ENCODE measurements around the gene ATRIP. TPM values are rescaled to one million over a fixed set of nuclear protein-coding genes. Genes with fewer than 3 reads are reported as not detected.
A peak's percentile ranks its signal among the peaks of the same experiment; 100 is the strongest.

Gene ATRIP
- total RNA-seq, 1 donor from 2014 or later, result 14.6 TPM

GRCh38 chr3:48425281-48425812 lies 21.2 kb upstream of the ATRIP start:
- no peak for DNase-seq
- ChIA-PET CTCF (no interaction called here), POLR2A (no interaction called here)
- Mint-ChIP-seq H3K9me3 (no peaks in the 10 kb centered on the region), H3K4me1 (peaks cover 4% of the 10 kb centered on the region), H3K27ac (no peak overlapping the region), H3K36me3 (ENCODE audit: low read depth) (no peaks in the 10 kb centered on the region), H3K27me3 (peaks cover 9% of the 10 kb centered on the region), H3K4me3 (no peak overlapping the region)
- no peak for TF ChIP-seq CTCF (IDR thresholded peaks at IDR 0.05)
- intact Hi-C loops (cut with micrococcal nuclease), result no loop called here
- ATAC-seq (ENCODE audit: low read depth), result no peak

- peaks cover 5% of the 10 kb centered on the region for H3K4me1 Mint-ChIP-seq
- peaks cover 9% of the 10 kb centered on the region for H3K27me3 Mint-ChIP-seq
- no peak overlapping the region for H3K27ac Mint-ChIP-seq
- no peaks in the 10 kb centered on the region for H3K9me3 Mint-ChIP-seq
- H3K36me3 Mint-ChIP-seq (ENCODE audit: low read depth), result peaks cover under 1% of the 10 kb centered on the region
- no peak for DNase-seq
- CTCF ChIA-PET, result interaction anchor here (0.8 kb wide), 1 partner anchor 81 kb away, joined by 3 read pairs; no protein-coding TSS in a partner anchor
- ATAC-seq (ENCODE audit: low read depth), result no peak
- H3K4me3 Mint-ChIP-seq, result no peak overlapping the region
- no peak for TF ChIP-seq CTCF (IDR thresholded peaks at IDR 0.05)
- intact Hi-C loops (cut with micrococcal nuclease), result no loop called here
- POLR2A ChIA-PET, result no interaction called here
These were observed 20.1 kb upstream of the ATRIP start for GRCh38 chr3:48426401-48426909.

- Mint-ChIP-seq H3K27ac (no peak overlapping the region), H3K9me3 (no peaks in the 10 kb centered on the region), H3K36me3 (ENCODE audit: low read depth) (peaks cover 6% of the 10 kb centered on the region), H3K4me1 (peaks cover 5% of the 10 kb centered on the region), H3K4me3 (no peak overlapping the region), H3K27me3 (peaks cover 9% of the 10 kb centered on the region)
- intact Hi-C loops (cut with micrococcal nuclease), result no loop called here
- CTCF ChIA-PET, result interaction anchor here (0.8 kb wide), 1 partner anchor 80 kb away, joined by 3 read pairs; no protein-coding TSS in a partner anchor
- ATAC-seq (ENCODE audit: low read depth) (no peak), DNase-seq (no peak)
- POLR2A ChIA-PET, result no interaction called here
- no peak for TF ChIP-seq CTCF (IDR thresholded peaks at IDR 0.05)
These were observed 19.4 kb upstream of the ATRIP start for GRCh38 chr3:48426944-48427629.

GRCh38 chr3:48427630-48427962 lies 18.9 kb upstream of the ATRIP start:
- H3K9me3 Mint-ChIP-seq, result no peaks in the 10 kb centered on the region
- H3K27me3 Mint-ChIP-seq, result peaks cover 9% of the 10 kb centered on the region
- H3K27ac Mint-ChIP-seq, result no peak overlapping the region
- peak overlapping the region; percentile 51 for H3K4me3 Mint-ChIP-seq
- ATAC-seq (ENCODE audit: low read depth), result no peak
- peaks cover 5% of the 10 kb centered on the region for H3K4me1 Mint-ChIP-seq
- ChIA-PET POLR2A (no interaction called here), CTCF (no interaction called here)
- no peak for DNase-seq
- intact Hi-C loops (cut with micrococcal nuclease), result no loop called here
- TF ChIP-seq CTCF (IDR thresholded peaks at IDR 0.05), result no peak
- peaks cover 6% of the 10 kb centered on the region for H3K36me3 Mint-ChIP-seq (ENCODE audit: low read depth)

- H3K4me1 Mint-ChIP-seq, result peaks cover 5% of the 10 kb centered on the region
- CTCF ChIA-PET, result no interaction called here
- POLR2A ChIA-PET, result interaction anchor here (0.6 kb wide), 1 partner anchor 27 kb away, joined by 3 read pairs; no protein-coding TSS in a partner anchor
These were observed 18.4 kb upstream of the ATRIP start for GRCh38 chr3:48428088-48428571.

More at GRCh38 chr3:48428088-48428571, 18.4 kb upstream of the ATRIP start:
- DNase-seq (no peak), ATAC-seq (ENCODE audit: low read depth) (no peak)
- peaks cover 8% of the 10 kb centered on the region for H3K36me3 Mint-ChIP-seq (ENCODE audit: low read depth)
- intact Hi-C loops (cut with micrococcal nuclease), result no loop called here
- peak overlapping the region; percentile 51 for H3K4me3 Mint-ChIP-seq
- peaks cover 9% of the 10 kb centered on the region for H3K27me3 Mint-ChIP-seq
- H3K9me3 Mint-ChIP-seq, result no peaks in the 10 kb centered on the region
- H3K27ac Mint-ChIP-seq, result no peak overlapping the region
- no peak for TF ChIP-seq CTCF (IDR thresholded peaks at IDR 0.05)
